ENCODE data around the gene KLHL35. TPM values are rescaled to one million over a fixed set of nuclear protein-coding genes. Genes with fewer than 3 reads are reported as not detected.
"Not testable (repeated sequence)": the region's sequence is repeated elsewhere in the genome, so short reads cannot be mapped to it uniquely, and the experiment has no call there.

The KLHL35 gene
- total RNA-seq, 4 donors from 2014 or later: 0.27 to 0.32 TPM; not detected in 2

- H3K27ac ChIP-seq: peak overlapping the region; percentile 10 to 39 (median 18)
- intact Hi-C loops (cut with DNase I; ENCODE audit: low total_unique reads): loop anchor here (10.0 kb wide), 1 partner anchor 443 kb away; no protein-coding TSS in a partner anchor
- DNase-seq: no peak
Observed at GRCh38 chr11:75421902-75422247, 11.1 kb downstream of the KLHL35 start.

GRCh38 chr11:75421035-75421602 lies 11.9 kb downstream of the KLHL35 start:
- no peak for DNase-seq
- H3K4me3 ChIP-seq: no peak overlapping the region

More at GRCh38 chr11:75421902-75422247, 11.1 kb downstream of the KLHL35 start:
- 43 to 50% methylated on average over 2 of the region's 2 CpGs for WGBS, 2 donors (ENCODE audit: low coverage in 1 of 2)
- Histone ChIP-seq H3K27me3 (no peaks in the 10 kb centered on the region), H3K9me3 (no peaks in the 10 kb centered on the region), H3K4me3 (no peak overlapping the region), H3K4me1 (peaks cover 0 to 35% (median 13%) of the 10 kb centered on the region in 4 donors), H3K36me3 (no peaks in the 10 kb centered on the region)
- in situ Hi-C loops (cut with MboI; ENCODE audit: low pct_ligation_motif_present in 1 of 4, low pct_unique_long_range_greater_than_20kb in 1 of 4, low sequenced_read_pairs in 3 of 4): no loop called here
- TF ChIP-seq POLR2AphosphoS5 (IDR thresholded peaks at IDR 0.05) (no peak), CTCF (IDR thresholded peaks at IDR 0.05) (no peak), EP300 (IDR thresholded peaks at IDR 0.05; ENCODE audit: low read depth) (no peak), POLR2A (IDR thresholded peaks at IDR 0.05) (no peak)

GRCh38 chr11:75420224-75421034 lies 12.6 kb downstream of the KLHL35 start:
- Histone ChIP-seq H3K4me1 (peaks cover 0 to 35% (median 13%) of the 10 kb centered on the region in 4 donors), H3K27me3 (no peaks in the 10 kb centered on the region), H3K9me3 (no peaks in the 10 kb centered on the region), H3K4me3 (no peak overlapping the region), H3K36me3 (no peaks in the 10 kb centered on the region), H3K27ac (no peak overlapping the region)
- WGBS, 2 donors (ENCODE audit: low coverage in 1 of 2): 55 to 80% methylated on average over 2 to 14 of the region's 14 CpGs
- intact Hi-C loops (cut with DNase I; ENCODE audit: low total_unique reads) (loop anchor here (10.0 kb wide), 1 partner anchor 444 kb away; no protein-coding TSS in a partner anchor), in situ Hi-C loops (cut with MboI; ENCODE audit: low pct_ligation_motif_present in 1 of 4, low pct_unique_long_range_greater_than_20kb in 1 of 4, low sequenced_read_pairs in 3 of 4) (no loop called here)
- TF ChIP-seq POLR2AphosphoS5 (IDR thresholded peaks at IDR 0.05) (no peak), POLR2A (IDR thresholded peaks at IDR 0.05) (no peak), EP300 (IDR thresholded peaks at IDR 0.05; ENCODE audit: low read depth) (no peak), CTCF (IDR thresholded peaks at IDR 0.05) (no peak)
- DNase-seq: peak; percentile 35

More at GRCh38 chr11:75421035-75421602, 11.9 kb downstream of the KLHL35 start:
- Histone ChIP-seq H3K27me3 (no peaks in the 10 kb centered on the region), H3K27ac (peak overlapping the region; percentile 10 to 39 (median 18)), H3K36me3 (no peaks in the 10 kb centered on the region), H3K4me1 (peaks cover 0 to 35% (median 13%) of the 10 kb centered on the region in 4 donors), H3K9me3 (no peaks in the 10 kb centered on the region)
- TF ChIP-seq EP300 (IDR thresholded peaks at IDR 0.05; ENCODE audit: low read depth): no peak
- no peak for TF ChIP-seq POLR2A (IDR thresholded peaks at IDR 0.05)
- no peak for TF ChIP-seq CTCF (IDR thresholded peaks at IDR 0.05)
- no peak for TF ChIP-seq POLR2AphosphoS5 (IDR thresholded peaks at IDR 0.05)
- intact Hi-C loops (cut with DNase I; ENCODE audit: low total_unique reads) (loop anchor here (10.0 kb wide), 1 partner anchor 444 kb away; no protein-coding TSS in a partner anchor), in situ Hi-C loops (cut with MboI; ENCODE audit: low pct_ligation_motif_present in 1 of 4, low pct_unique_long_range_greater_than_20kb in 1 of 4, low sequenced_read_pairs in 3 of 4) (no loop called here)
- WGBS, 2 donors (ENCODE audit: low coverage in 1 of 2): 82% methylated on average over 11 of the region's 11 CpGs; no CpG with 5 or more reads in 1 of the 2 donors

- Histone ChIP-seq H3K27me3 (no peaks in the 10 kb centered on the region), H3K9me3 (no peaks in the 10 kb centered on the region), H3K4me1 (peaks cover 0 to 3% (median 0%) of the 10 kb centered on the region in 4 donors), H3K27ac (no peak overlapping the region), H3K36me3 (peaks cover 0 to 14% (median 2%) of the 10 kb centered on the region in 4 donors), H3K4me3 (no peak overlapping the region)
- 83 to 100% methylated on average over 1 to 2 of the region's 2 CpGs for WGBS, 2 donors (ENCODE audit: low coverage in 1 of 2)
- in situ Hi-C loops (cut with MboI; ENCODE audit: low pct_ligation_motif_present in 1 of 4, low pct_unique_long_range_greater_than_20kb in 1 of 4, low sequenced_read_pairs in 3 of 4): no loop called here
- TF ChIP-seq EP300 (IDR thresholded peaks at IDR 0.05; ENCODE audit: low read depth) (no peak), CTCF (IDR thresholded peaks at IDR 0.05) (no peak), POLR2AphosphoS5 (IDR thresholded peaks at IDR 0.05) (no peak), POLR2A (IDR thresholded peaks at IDR 0.05) (no peak)
- DNase-seq: no peak
- intact Hi-C loops (cut with DNase I; ENCODE audit: low total_unique reads): no loop called here
Observed at GRCh38 chr11:75413864-75414263, 19.1 kb downstream of the KLHL35 start.

GRCh38 chr11:75413146-75413545 lies 19.9 kb downstream of the KLHL35 start:
- H3K27me3 ChIP-seq; H3K9me3 ChIP-seq; H3K4me1 ChIP-seq; DNase-seq; H3K4me3 ChIP-seq; H3K27ac ChIP-seq; intact Hi-C loops (cut with DNase I; ENCODE audit: low total_unique reads); in situ Hi-C loops (cut with MboI; ENCODE audit: low pct_ligation_motif_present in 1 of 4, low pct_unique_long_range_greater_than_20kb in 1 of 4, low sequenced_read_pairs in 3 of 4): not testable (repeated sequence)
- 80 to 84% methylated on average over 7 to 10 of the region's 10 CpGs for WGBS, 2 donors (ENCODE audit: low coverage in 1 of 2)
- peaks cover 0 to 14% (median 2%) of the 10 kb centered on the region in 4 donors for H3K36me3 ChIP-seq

- H3K27me3 ChIP-seq; H3K4me3 ChIP-seq; in situ Hi-C loops (cut with MboI; ENCODE audit: low pct_ligation_motif_present in 1 of 4, low pct_unique_long_range_greater_than_20kb in 1 of 4, low sequenced_read_pairs in 3 of 4); intact Hi-C loops (cut with DNase I; ENCODE audit: low total_unique reads); H3K9me3 ChIP-seq; H3K27ac ChIP-seq; H3K4me1 ChIP-seq; DNase-seq: not testable (repeated sequence)
- no CpG with 5 or more reads among the region's 33 CpGs for WGBS, 2 donors (ENCODE audit: low coverage in 1 of 2)
- H3K36me3 ChIP-seq: peaks cover 0 to 22% (median 11%) of the 10 kb centered on the region in 4 donors
Observed at GRCh38 chr11:75409971-75410370, 23.0 kb downstream of the KLHL35 start.
